HuH-7.5 (cell line): ENCODE results near the gene HIGD1A.

Experiments
- DNase-seq: peaks from one replicate; pipeline ENCODE4 v3.0.0; 2011; ENCODE audit warnings: low spot score

HIGD1A gene

DNA sequence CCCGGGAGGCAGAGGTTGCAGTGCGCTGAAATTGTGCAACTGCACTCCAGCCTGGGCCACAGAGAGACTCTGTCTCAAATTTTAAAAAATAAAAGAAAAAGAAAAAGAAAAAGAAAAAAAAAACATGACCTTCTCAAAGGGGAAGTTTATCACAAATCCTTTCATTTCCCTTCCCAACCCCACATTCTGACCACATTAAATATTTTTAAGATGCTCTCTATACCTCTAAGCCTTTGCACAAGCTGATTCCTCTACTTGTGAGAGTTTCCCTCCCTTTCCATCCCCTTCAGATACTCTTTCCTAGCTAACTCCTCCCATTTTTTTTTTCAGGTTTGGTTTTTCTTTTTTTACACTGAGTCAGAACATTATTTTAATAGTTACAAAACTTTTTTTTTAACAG lies 4.0 kb downstream of the HIGD1A start:
- DNase-seq = no peak

DNA sequence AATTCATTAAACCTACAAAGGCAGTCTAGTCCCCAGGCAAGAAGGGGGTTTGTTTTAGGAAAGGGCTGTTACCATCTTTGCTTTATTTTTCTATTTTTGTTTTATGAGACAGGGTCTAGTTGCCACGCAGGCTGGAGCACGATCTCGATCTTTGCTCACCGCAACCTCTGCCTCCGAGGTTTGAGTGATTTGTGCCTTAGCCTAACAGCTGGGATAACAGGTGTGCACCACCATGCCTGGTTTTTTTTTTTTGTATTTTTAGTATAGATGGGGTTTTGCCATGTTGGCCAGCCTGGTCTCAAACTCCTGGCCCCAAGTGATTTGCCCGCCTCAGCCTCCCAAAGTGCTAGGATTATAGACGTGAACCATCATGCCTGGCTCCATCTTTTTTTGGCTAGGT lies 4.9 kb downstream of the HIGD1A start:
- DNase-seq = no peak

DNA sequence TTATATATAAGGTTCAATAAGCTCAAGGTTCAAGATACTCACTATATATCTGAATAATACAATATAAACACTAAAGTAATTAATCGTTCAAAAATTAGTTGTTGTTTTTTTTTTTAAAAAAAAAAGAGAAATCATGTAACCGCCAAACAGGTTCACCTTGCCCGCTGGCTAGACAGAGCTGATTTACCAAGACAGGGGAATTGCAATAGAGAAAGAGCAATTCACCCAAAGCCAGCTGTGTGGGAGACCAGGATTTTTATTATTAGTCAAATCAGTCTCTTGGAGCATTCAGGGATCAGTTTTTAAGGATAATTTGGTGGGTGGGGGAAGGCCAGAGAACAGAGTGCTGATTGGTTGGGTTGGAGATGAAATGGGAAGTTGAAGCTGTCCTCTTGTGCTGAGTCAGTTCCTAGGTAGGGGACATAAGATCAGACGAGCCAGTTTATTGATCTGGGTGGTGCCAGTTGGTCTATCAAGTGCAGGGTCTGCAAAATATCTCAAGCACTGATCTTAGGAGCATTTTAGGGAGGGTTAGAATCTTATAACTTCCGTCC lies 7.9 kb downstream of the HIGD1A start:
- no peak for DNase-seq

DNA sequence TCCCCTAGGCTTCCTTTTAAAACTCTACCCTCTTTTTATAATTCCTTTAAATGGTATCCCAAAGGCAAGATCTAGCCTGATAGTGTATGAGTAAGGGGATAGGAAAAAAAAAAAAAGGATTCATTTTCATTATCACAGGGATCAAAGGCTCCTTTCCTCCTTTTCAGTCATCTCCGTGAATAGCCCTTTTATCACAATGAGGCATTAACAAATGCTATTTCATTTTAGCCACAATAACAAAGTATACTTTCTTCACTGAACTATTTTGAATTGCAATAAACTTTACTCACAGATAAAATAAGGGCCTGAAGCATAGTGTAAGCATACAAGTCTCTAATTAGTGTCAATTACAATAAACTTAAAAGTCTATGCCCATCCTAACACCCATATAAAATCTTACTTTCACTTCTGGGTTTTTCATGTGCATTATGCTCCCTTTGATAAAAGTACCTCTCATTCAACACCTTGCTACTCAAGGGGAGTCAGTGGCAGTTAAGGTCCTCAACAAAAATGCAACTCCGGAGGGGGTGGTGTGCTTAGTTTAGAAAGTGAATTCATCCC lies 8.6 kb downstream of the HIGD1A start:
- DNase-seq = no peak

DNA sequence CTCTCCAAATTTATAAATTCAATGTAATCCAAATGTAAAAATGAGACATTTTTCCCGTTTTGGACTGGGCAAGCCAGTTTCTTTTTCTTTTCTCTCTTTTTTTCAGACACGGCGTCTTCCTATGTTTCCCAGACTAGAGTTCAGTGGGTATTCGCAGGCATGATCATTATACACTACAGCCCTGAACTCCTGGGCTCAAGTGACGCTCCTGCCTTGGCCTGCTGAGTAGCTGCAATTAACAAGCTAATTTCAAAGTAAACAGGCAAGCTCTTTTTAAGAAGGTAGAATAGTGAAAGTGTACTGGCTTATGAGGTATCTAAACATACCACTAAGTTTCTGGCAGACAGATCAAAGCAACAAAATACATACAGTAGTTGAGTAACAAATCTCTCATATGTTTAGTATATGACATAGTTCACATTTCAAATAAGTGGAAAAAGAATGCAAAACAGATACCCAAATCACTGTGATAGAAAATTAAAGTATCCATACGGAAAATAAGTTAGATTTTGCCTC lies 13.5 kb downstream of the HIGD1A start:
- DNase-seq = no peak

DNA sequence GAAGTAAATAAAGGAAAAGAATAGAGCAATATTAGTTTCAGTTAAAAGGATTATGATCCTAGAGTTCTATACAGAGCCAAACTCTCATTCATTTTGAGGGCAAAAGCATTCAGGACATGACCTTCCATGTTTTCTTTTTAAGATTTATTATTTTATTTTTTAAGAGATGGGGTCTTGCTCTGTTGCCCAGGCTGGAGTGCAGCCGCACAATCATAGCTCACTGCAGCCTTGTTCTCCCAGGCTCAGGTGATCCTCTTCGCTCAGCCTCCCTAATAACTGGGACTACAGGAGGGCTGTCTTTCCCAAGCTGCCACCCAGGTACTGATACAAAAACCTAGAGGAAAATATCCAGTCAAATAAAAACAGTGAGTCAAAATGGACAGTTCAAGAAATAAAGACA lies 17.7 kb downstream of the HIGD1A start:
- DNase-seq = no peak

DNA sequence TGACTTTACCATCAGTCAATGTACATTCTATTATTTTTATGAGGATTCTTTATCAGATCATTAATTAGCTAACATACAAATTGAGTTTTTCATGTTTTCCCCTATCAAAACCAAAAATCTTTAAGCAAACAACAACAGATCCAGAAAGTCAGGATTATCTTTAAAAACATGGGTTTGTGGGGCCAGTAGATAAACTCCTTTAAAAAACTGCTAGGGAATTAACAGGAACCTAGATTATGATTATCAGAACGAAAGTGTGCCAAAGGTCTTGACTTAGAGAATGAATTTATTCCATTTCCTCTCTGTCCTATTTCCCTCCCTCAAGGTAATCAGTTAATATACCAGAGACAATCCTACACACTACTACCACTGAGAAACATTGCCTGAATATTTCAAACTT lies 18.1 kb downstream of the HIGD1A start:
- DNase-seq = no peak

DNA sequence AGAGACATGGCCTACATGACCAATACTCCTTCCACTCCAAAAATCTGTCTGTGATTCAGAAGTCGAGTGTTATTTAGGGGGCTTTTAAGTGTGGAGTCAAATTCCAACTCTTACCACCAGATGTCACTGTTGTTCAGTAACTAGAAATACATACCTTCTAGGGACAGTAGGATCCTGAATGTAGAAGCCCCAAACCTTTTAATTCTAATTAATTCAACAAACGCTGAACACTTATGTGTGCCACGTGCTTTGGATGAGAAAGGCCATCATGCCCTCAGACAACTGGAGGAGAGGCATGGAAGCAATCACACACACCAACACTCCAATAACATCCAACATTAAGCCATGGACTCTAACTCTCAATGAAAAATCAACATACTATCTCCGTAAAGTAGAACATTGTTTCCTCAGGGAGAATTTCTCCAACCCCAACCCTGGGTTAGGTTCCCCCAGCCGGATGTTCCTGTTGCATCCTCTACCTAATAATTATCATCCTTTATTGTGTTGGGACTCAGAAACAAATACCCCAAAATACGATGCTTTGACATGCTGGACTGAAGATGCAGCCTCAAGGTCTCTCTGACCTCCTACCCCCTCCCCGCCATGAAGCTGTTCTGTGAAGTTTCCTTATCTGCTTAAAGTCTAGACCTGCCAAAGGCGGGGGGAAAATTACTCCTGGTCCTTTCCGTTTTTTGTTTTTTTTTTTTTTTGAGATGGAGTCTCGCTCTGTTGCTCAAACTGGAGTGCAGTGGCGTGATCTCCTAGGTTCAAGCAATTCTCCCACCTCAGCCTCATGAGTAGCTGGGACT lies 23.2 kb downstream of the HIGD1A start:
- DNase-seq = peak; percentile 70

DNA sequence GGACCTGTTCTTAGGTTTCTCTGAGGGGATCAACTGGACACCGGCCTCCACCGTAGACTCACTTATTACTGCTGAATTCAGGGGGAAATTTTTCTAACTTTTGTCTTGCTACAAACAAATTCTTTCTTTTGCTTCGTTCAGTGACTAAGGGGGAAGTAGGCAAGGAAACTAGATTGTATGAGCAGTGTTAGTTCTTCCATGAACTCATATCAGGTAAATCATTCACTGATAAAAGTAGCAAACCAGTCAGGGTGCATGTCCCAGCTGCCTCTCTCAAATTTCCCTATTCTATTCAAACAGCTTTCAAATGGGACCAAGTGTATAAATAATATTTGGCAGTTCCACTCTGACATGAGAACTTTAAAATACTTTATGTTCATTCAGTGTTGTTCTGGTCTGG lies 23.9 kb downstream of the HIGD1A start:
- no peak for DNase-seq

DNA sequence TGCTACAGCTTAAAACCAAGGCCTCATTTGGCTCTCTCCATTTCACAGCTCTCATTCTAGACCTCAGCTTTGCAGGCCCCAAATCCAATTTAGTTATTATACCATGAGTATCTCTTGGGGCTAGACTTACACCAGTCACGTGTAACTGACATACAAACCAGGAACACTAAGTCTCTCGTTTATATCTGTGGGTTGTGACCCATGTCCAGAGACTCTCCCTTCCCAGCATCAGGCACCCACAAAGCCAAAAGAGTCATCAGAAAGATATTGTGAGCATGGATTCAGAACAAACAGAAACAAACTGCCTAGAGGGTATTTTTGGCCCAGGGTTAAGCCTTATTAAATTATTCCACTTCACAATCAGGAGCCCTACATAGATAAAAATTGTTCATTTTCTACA lies 25.6 kb downstream of the HIGD1A start:
- no peak for DNase-seq

DNA sequence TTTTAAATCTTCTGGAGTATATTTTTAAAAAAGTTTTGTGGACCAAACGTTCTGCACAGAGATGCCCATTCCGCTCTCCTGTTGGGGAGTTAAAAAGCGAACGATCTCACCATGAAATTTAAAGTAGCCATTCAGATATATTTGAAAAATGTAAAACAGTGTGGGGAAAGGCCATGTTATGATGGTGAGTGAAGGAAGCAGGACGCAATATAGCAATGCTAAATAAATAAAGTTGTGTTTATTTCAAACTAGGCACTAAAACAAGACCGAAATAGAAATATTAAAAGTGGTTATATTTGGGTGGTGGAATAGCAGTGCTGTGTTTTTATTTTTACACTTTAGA lies 30.9 kb downstream of the HIGD1A start:
- DNase-seq = no peak

DNA sequence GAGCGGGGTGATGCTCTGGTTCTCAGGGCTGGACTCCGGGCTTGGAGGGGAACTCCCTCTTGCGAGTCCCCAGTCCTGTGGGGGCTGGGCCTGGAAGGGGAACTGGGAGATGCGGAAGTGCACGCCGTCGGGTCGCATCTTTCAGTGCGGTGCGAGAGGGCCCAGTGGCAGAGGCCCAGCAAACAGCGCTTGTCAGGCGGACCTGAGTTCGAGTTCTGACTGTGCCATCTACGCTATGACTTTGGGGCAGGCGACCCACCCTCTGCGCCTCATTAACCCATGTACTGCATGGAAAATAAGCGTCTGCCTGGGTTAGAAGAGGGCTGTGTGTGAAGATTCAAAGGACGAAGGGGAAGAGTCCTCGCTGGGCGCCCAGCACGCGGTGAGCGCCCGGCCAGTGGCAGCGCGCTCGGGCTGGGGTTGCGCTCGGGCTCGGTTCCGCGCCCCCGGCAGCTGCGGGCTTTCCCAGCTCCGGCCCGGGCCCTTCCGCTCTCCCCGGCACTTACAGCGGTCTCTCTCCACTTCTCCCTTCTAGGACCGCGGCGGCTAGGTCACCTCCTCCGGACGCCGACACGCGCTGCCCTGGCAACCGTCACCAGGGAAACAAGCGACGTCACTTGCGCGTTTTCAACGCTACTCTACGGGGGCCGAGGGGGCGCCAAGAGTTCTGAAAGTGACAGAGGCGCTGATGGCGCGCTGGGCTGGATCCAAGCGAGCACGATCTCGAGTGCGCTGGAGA lies 31.5 kb downstream of the HIGD1A start, which contains the start of gene CCDC13:
TSS of gene CCDC13 (minus strand) at position 584 of the 739 bp plus-strand sequence. CDS start 14,908 bp downstream, outside the sequence.
- DNase-seq = peak; percentile 50

DNA sequence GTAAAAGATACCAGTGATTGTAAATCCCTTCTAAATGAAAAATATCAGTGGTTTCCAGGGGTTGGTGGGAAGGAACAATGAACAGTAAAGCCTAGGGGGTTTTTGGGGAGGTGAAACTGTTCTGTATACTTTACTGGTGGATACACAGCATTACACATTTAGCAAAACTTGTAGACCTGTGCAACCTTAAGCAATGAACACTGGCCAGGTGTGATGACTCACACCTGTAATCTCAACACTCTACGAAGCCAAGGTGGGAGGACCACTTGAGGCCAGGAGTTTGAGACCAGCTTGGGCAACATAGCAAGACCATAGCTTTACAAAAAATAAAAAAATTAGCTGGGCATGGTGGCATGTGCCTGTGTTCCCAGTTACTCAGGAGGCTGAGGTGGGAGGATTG lies 33.0 kb downstream of the HIGD1A start:
- no peak for DNase-seq

DNA sequence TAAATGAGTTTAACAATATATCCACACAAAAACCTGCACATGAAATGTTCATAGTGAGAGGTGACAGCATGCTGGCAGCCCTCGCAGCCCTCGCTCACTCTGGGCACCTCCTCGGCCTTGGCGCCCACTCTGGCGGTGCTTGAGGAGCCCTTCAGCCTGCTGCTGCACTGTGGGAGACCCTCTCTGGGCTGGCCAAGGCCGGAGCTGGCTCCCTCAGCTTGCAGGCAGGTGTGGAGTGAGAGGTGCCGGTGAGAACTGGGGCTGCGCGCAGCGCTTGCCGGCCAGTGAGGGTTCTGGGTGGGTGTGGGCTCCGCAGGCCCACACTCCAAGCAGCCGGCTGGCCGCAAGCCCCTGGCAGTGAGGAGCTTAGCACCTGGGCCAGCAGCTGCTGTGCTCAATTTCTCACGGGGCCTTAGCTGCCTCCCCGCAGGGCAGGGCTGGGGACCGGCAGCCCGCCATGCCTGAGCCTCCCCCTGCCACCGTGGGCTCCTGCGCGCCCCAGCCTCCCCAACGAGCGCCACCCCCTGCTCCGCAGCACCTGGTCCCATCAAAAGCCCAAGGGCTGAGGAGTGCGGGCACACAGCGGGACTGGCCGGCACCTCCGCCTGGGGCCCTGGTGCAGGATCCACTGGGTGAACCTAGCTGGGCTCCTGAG lies 34.7 kb downstream of the HIGD1A start:
- DNase-seq = no peak

DNA sequence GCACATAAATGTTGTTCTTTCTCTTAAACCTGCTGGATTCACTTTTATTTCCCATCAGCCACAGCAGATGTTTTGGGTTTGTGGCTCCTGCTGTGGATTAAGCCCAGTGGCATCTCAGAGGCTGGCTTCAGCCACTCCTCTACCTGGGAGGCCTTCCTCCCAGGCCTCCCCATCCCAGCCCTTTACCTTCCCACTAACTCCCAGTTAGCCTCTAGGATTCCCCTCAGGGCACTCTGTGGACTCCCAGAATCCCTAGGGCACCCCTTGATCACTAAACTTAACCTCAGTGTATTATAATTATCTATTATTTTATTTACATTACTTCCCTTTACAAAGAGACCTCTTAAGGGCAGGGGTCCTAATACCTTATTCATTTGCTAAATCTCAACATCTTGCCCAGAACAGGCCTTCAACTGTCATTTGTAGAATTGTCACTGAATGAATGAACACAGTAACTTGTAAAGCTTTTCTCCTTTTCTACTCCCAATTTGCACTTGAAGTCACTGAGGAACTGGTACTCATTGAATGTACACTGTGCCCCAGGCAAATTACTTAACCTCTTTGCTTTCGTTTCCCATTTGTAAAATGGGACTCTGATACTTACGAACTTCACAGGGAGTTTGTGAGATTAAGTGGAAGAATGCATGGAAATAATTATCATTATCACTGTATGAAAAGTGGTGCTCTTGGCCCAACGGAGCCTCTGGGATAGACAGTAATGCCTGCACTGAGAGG lies 39.6 kb downstream of the HIGD1A start:
- no peak for DNase-seq

DNA sequence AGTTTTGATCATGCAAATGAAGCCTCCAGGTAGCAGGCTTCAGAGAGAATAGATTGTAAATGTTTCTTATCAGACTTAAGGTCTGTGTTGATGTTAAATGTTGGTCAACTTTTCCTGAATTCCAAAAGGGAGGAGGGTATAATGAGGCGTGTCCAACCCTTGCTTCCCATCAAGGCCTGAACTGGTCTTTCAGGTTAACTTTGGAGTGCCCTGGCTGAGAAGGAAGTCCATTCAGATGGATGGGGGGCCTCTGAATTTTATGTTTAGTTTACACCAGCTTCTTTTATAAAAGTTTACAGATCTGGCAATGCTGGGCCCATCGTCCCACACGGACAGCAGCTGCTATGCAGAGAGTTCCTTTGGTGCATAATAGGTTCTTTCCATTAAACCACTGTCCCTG lies 40.2 kb downstream of the HIGD1A start:
- no peak for DNase-seq

DNA sequence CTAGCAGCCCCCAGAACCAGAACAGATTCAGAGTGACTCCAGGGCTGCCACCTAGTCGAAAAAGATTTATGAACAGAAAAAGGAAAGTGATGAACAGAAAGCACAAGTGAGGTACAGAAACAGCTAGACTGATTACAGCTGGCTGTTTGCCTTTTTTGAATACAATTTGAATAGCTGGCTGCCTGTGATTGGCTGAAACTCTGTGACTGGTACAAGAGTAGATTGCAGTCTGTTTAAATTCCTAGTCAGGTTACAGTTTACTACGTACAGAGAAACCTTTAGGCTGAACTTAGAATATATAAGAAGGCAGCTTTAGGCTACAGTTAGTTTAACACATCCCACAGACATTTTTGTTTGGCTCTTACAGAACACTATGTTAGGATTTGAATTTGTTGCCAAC lies 41.3 kb downstream of the HIGD1A start:
- DNase-seq = no peak

DNA sequence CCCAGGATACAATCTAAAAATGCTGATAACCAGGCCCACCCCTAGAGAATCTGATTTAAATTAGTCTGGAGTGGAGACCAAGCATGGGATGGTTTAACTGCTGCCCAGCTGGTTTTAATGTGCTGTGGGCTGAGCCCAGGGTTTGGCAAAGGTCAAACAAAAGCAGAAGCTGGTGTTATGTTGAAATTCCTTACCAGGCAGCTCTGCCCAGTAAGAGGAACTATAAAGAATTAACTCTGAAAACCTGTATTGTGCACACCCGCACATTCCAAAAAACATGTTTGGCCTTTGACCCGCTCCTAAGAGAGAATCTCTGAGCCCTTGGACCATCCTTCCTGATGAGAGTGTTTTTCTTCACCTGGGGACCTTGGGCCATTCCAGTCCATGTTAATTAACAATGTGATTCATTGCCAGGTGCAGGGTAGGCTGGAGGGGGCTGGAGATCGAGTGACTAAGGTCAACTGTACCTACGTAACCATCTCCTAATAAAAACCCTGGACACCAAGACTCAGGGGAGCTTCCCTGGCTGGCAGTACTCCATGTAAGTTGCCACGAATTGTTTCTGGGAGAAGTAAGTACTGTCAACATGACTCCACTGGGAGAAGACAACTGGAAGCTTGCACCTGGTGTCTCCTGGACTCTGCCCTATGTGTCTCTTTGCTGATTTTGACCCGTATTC lies 42.1 kb downstream of the HIGD1A start:
- DNase-seq = no peak

DNA sequence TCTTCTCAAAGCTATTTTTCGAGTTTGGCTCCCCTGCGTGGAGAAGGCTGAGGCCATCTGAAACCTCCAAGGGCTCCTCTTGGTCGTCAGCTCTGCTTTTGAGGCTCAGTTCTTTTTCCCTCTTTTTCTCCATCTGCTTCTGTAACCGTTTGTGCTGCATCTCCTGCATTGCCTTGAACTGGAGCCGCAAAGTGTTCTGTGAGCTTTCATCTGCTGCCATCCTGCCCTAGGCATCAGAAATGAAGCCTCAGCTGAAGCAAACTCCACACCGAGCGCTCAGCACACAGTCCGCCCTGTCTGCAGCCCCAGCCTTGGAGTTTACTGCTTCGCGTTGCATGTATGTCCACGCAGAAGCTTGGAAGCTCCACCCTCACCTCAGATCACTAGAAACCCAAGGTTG lies 46.2 kb downstream of the HIGD1A start:
- DNase-seq = no peak

DNA sequence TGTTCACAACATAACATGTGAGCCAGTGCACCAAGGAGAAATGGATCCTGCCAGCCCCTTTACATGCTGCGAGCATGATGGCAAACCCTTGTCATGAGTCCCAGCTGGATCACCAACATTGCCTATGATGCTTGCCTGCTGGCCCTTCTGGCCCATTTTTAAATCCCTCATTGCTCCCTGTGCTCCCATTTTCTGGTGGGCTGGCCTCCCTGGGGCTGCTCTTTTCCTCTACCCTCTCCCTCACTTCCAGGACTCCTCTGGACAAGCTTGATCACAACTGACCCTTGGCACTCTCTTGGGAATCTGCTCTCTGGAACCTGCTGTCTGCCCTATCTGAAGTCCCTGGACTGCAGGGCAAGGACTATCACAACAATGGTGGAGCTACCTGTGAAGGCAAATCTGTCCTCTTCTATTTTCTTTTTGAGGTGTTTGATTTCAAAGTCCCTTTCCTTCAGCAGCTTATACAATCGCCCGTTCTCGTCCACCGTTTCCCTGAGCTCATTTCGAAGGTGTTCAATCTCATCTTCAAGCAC lies 47.5 kb downstream of the HIGD1A start:
- no peak for DNase-seq
